Memory B cell (primary cell): ENCODE measurements around the gene FOXE1.

Source experiments
- ATAC-seq: fragments of 150-1000 bp; cut with Tn5 transposase; 2 replicates; pipeline ENCODE4 v1.10.0; 2021; ENCODE audit warnings: low read depth, mild to moderate bottlenecking, moderate library complexity
- DNase-seq, 2 donors: peaks; one replicate each; pipeline ENCODE4 v3.0.0; 2022; ENCODE audit warnings: low spot score in 2 of 2
- H3K27ac Mint-ChIP-seq: one replicate; pipeline ENCODE4 v1.8.0; 2022; ENCODE audit warnings: mild to moderate bottlenecking, moderate library complexity, mixed read lengths
- H3K27me3 Mint-ChIP-seq: one replicate; pipeline ENCODE4 v1.8.0; 2022; ENCODE audit warnings: mixed read lengths
- H3K36me3 Mint-ChIP-seq: one replicate; pipeline ENCODE4 v1.8.0; 2022; ENCODE audit warnings: mild to moderate bottlenecking, mixed read lengths
- H3K4me1 Mint-ChIP-seq: one replicate; pipeline ENCODE4 v1.8.0; 2022; ENCODE audit warnings: mixed read lengths
- H3K4me3 Mint-ChIP-seq: one replicate; pipeline ENCODE4 v1.8.0; 2022; ENCODE audit warnings: mild to moderate bottlenecking, moderate library complexity, mixed read lengths
- H3K9me3 Mint-ChIP-seq: one replicate; pipeline ENCODE4 v1.8.0; 2022; ENCODE audit warnings: mixed read lengths

Gene FOXE1

GRCh38 chr9:97831843-97832636 lies 21.0 kb upstream of the FOXE1 start:
- H3K27me3 Mint-ChIP-seq: peaks cover 1% of the 10 kb centered on the region

DNA sequence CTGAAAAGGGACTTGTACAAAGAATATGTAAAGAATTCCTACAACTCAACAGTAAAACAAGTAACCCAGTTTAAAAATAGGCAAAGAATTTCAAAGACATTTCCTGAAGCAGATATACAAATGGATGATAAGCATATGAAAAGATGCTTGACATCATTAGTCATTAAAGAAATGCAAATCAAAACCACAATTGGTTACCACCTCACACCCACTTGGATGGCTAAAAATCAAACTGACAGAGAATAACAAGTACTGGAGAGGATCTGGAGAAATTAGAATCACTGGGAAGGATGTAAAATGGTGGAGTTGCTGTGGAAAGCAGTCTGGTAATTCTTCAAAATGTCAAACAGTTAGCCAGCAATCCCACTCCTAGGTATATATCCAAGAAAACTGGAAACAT lies 12.5 kb upstream of the FOXE1 start:
- H3K9me3 Mint-ChIP-seq: no peaks in the 10 kb centered on the region
- ATAC-seq (no peak), DNase-seq (no peak)
- H3K4me3 Mint-ChIP-seq: no peak overlapping the region
- no peak overlapping the region for H3K27ac Mint-ChIP-seq
- H3K36me3 Mint-ChIP-seq: no peaks in the 10 kb centered on the region
- peaks cover 12% of the 10 kb centered on the region for H3K27me3 Mint-ChIP-seq
- H3K4me1 Mint-ChIP-seq: no peaks in the 10 kb centered on the region

More at GRCh38 chr9:97831843-97832636, 21.0 kb upstream of the FOXE1 start:
- H3K4me1 Mint-ChIP-seq: peaks cover 8% of the 10 kb centered on the region
- H3K27ac Mint-ChIP-seq: no peak overlapping the region
- ATAC-seq (peak; percentile 86), DNase-seq (no peak)
- no peaks in the 10 kb centered on the region for H3K36me3 Mint-ChIP-seq
- no peak overlapping the region for H3K4me3 Mint-ChIP-seq
- no peaks in the 10 kb centered on the region for H3K9me3 Mint-ChIP-seq

- DNase-seq (no peak), ATAC-seq (no peak)
- Mint-ChIP-seq H3K27me3 (peaks cover 25% of the 10 kb centered on the region), H3K4me1 (peaks cover 3% of the 10 kb centered on the region), H3K9me3 (no peaks in the 10 kb centered on the region), H3K27ac (no peak overlapping the region), H3K4me3 (no peak overlapping the region), H3K36me3 (no peaks in the 10 kb centered on the region)
Observed at GRCh38 chr9:97842960-97843359, 10.1 kb upstream of the FOXE1 start.

GRCh38 chr9:97845130-97845529 lies 7.9 kb upstream of the FOXE1 start:
- ATAC-seq: peak; percentile 12
- DNase-seq: no peak
- peaks cover 19% of the 10 kb centered on the region for H3K27me3 Mint-ChIP-seq
- H3K4me1 Mint-ChIP-seq: peaks cover 3% of the 10 kb centered on the region
- H3K9me3 Mint-ChIP-seq: no peaks in the 10 kb centered on the region
- no peak overlapping the region for H3K4me3 Mint-ChIP-seq
- no peaks in the 10 kb centered on the region for H3K36me3 Mint-ChIP-seq
- no peak overlapping the region for H3K27ac Mint-ChIP-seq

GRCh38 chr9:97845763-97846162 lies 7.3 kb upstream of the FOXE1 start:
- Mint-ChIP-seq H3K9me3 (no peaks in the 10 kb centered on the region), H3K4me1 (peaks cover 3% of the 10 kb centered on the region), H3K4me3 (no peak overlapping the region), H3K27ac (no peak overlapping the region), H3K27me3 (peaks cover 19% of the 10 kb centered on the region), H3K36me3 (no peaks in the 10 kb centered on the region)
- ATAC-seq (no peak), DNase-seq (no peak)

GRCh38 chr9:97846347-97846746 lies 6.7 kb upstream of the FOXE1 start:
- Mint-ChIP-seq H3K4me3 (no peak overlapping the region), H3K27ac (no peak overlapping the region), H3K27me3 (peaks cover 16% of the 10 kb centered on the region)

DNA sequence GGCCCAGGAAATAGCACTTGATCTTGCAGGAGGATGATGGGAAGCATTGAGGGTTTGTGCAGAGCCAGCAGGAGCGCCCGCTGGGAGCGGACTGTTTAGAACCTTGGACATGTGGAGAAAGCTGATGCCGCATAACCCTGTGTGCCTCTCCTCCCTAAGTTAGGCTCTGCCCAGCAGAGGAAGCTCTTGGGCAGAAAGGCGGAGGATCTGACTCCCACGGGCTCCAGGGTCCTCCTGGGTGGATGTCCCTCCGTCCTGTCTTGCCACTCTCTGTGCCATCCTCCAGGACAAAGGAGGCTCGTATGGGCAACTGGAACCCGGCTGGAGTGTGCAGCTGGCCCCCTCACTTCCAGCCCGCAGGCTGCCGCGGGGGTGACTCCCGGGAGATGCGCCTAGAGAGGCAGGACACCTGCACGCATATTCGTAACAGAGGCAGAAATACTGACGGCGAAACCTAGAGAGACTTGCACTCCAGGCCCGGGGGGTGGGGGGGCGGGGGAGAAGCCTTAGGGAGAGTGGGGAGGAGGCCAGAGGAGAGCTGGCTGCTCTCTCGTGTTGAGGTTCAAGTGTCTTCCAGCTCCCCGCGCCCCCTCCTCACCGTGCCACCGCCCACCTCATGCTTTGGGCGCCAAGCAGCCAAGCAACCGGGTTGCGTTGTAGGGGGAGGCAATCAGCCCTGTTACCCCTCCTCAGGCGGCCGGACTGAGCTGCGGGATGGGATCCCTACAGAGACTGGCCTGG lies 5.4 kb upstream of the FOXE1 start:
- no peak for ATAC-seq
- H3K27ac Mint-ChIP-seq: peak overlapping the region; percentile 14

More at GRCh38 chr9:97846347-97846746, 6.7 kb upstream of the FOXE1 start:
- Mint-ChIP-seq H3K4me1 (peaks cover 3% of the 10 kb centered on the region), H3K36me3 (no peaks in the 10 kb centered on the region), H3K9me3 (no peaks in the 10 kb centered on the region)
- ATAC-seq: no peak
- no peak for DNase-seq

GRCh38 chr9:97848215-97848479 lies 4.9 kb upstream of the FOXE1 start:
- Mint-ChIP-seq H3K27me3 (peaks cover 21% of the 10 kb centered on the region), H3K27ac (no peak overlapping the region), H3K4me1 (peaks cover 4% of the 10 kb centered on the region), H3K4me3 (peak overlapping the region; percentile 46), H3K36me3 (no peaks in the 10 kb centered on the region), H3K9me3 (no peaks in the 10 kb centered on the region)
- no peak for ATAC-seq
- no peak for DNase-seq

More for the DNA sequence above, 5.4 kb upstream of the FOXE1 start:
- DNase-seq: no peak
- Mint-ChIP-seq H3K27me3 (peaks cover 21% of the 10 kb centered on the region), H3K4me3 (peak overlapping the region; percentile 25), H3K36me3 (no peaks in the 10 kb centered on the region), H3K9me3 (no peaks in the 10 kb centered on the region), H3K4me1 (peaks cover 3% of the 10 kb centered on the region)

- DNase-seq (no peak), ATAC-seq (peak; percentile 48)
- H3K9me3 Mint-ChIP-seq: no peaks in the 10 kb centered on the region
- no peak overlapping the region for H3K27ac Mint-ChIP-seq
- H3K36me3 Mint-ChIP-seq: no peaks in the 10 kb centered on the region
- H3K4me3 Mint-ChIP-seq: peak overlapping the region; percentile 61
- peaks cover 5% of the 10 kb centered on the region for H3K4me1 Mint-ChIP-seq
- peaks cover 23% of the 10 kb centered on the region for H3K27me3 Mint-ChIP-seq
Observed at GRCh38 chr9:97848480-97849237, 4.4 kb upstream of the FOXE1 start.

DNA sequence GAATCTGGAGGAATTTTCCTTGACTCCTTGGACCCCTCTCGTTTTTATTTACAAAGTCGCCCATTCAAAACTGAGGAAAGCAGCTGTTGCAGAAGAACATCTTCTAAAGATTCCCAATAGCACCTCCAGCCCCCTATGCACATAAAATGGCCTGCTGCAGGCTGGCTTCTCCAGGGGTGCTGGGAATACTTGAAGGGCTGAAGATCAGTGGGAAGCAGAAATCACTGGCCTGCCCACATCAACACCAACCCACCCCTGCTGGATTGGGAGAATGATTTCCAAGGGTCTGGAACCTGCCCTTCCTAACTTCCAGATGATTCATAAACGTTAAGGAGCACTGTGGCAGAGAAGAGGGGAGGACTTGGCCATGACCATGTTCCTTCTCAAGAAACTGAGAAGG lies 3.0 kb upstream of the FOXE1 start:
- ATAC-seq: no peak
- Mint-ChIP-seq H3K27me3 (peaks cover 26% of the 10 kb centered on the region), H3K4me3 (no peak overlapping the region), H3K27ac (peak overlapping the region; percentile 41), H3K36me3 (no peaks in the 10 kb centered on the region), H3K9me3 (no peaks in the 10 kb centered on the region), H3K4me1 (peaks cover 8% of the 10 kb centered on the region)
- no peak for DNase-seq

- H3K9me3 Mint-ChIP-seq: no peaks in the 10 kb centered on the region
- no peaks in the 10 kb centered on the region for H3K36me3 Mint-ChIP-seq
- H3K4me1 Mint-ChIP-seq: peaks cover 8% of the 10 kb centered on the region
- peaks cover 25% of the 10 kb centered on the region for H3K27me3 Mint-ChIP-seq
- no peak overlapping the region for H3K27ac Mint-ChIP-seq
- H3K4me3 Mint-ChIP-seq: no peak overlapping the region
- no peak for DNase-seq
- no peak for ATAC-seq
Observed at GRCh38 chr9:97850746-97851445, 2.1 kb upstream of the FOXE1 start.

- Mint-ChIP-seq H3K9me3 (no peaks in the 10 kb centered on the region), H3K4me1 (peaks cover 8% of the 10 kb centered on the region), H3K27ac (no peak overlapping the region), H3K4me3 (no peak overlapping the region), H3K36me3 (no peaks in the 10 kb centered on the region), H3K27me3 (peaks cover 22% of the 10 kb centered on the region)
- no peak for ATAC-seq
- DNase-seq: no peak
Observed at GRCh38 chr9:97851446-97851883, 1.6 kb upstream of the FOXE1 start.

GRCh38 chr9:97852001-97852398 lies 1.0 kb upstream of the FOXE1 start:
- Mint-ChIP-seq H3K36me3 (no peaks in the 10 kb centered on the region), H3K9me3 (no peaks in the 10 kb centered on the region), H3K27me3 (peaks cover 20% of the 10 kb centered on the region), H3K27ac (peak overlapping the region; percentile 50), H3K4me1 (peaks cover 8% of the 10 kb centered on the region), H3K4me3 (no peak overlapping the region)
- DNase-seq (no peak), ATAC-seq (no peak)
